ENCODE results near the gene MIS18A. TPM values are rescaled to one million over a fixed set of nuclear protein-coding genes. Genes with fewer than 3 reads are reported as not detected.
"Not testable (repeated sequence)": the region's sequence is repeated elsewhere in the genome, so short reads cannot be mapped to it uniquely, and the experiment has no call there.

MIS18A gene
- total RNA-seq, 1 experiment from 2014 or later = 27.5 TPM

DNA sequence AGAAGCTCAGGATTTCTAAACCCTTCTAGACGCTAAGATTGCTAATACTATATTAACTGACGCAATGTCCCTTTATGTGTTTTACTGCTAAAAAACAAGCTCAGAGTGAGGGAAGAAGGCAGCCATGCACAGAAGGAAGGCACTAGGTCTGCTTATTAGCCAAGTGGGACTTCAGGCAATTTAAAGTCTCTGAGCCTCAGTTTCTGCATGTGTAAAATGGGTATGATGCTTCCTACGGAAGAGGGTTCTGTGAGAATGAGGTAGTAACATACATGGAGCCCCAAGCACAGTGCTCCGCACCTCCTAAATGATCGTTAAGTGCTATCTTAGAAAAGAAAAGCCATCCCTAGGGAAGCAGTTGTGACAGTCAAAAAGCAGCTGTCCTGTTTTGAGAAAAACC, 16.9 kb downstream of the MIS18A start:
- POLR2A ChIA-PET = no interaction called here
- Mint-ChIP-seq H3K36me3 (ENCODE audit: insufficient read depth, unreplicated experiment) (no peaks in the 10 kb centered on the region), H3K4me1 (ENCODE audit: low read depth, unreplicated experiment) (no peaks in the 10 kb centered on the region), H3K4me3 (ENCODE audit: unreplicated experiment) (no peak overlapping the region), H3K27me3 (ENCODE audit: insufficient read depth, unreplicated experiment) (no peaks in the 10 kb centered on the region), H3K9me3 (ENCODE audit: unreplicated experiment) (no peaks in the 10 kb centered on the region), H3K27ac (ENCODE audit: unreplicated experiment) (no peak overlapping the region)
- Histone ChIP-seq H3K27me3 (replicated peaks; ENCODE audit: control insufficient read depth, insufficient read depth, low read length) (no peaks in the 10 kb centered on the region), H3K9me3 (no peaks in the 10 kb centered on the region), H3K4me3 (ENCODE audit: low read depth, low read length) (no peak overlapping the region), H3K36me3 (ENCODE audit: control insufficient read depth, insufficient read depth, low read length) (no peaks in the 10 kb centered on the region), H3K4me1 (no peaks in the 10 kb centered on the region)
- intact Hi-C loops (cut with micrococcal nuclease; ENCODE audit: unreplicated experiment) = no loop called here
- no TSS peak for BruUV-seq (replicated peaks)
- CTCF ChIA-PET = no interaction called here
- TF ChIP-seq CTCF (IDR thresholded peaks at IDR 0.05; ENCODE audit: insufficient read depth in 1 of 2, low read depth in 1 of 2, low read length in 1 of 2, severe bottlenecking in 1 of 2, unreplicated experiment in 1 of 2) = no peak
- no peak for DNase-seq

DNA sequence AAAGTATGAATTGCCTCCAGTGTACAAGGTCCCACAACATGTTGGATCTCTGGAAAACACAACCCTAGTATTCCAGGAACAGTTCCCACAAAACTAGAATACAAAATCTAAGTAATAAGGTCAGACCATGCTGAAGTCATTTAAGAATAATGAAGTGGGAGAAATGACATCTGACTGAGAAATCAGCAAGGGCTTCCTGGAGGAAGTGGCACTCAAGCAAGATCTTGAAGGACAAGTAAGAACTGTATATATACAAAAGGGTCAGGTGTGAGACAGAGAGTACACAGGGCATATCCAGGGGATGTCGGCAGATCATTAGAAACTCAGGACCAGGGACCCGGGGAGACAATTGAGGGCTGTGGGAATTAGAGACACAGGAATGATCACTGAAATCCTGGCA, 18.7 kb downstream of the MIS18A start:
- Mint-ChIP-seq H3K27ac (ENCODE audit: unreplicated experiment) (no peak overlapping the region), H3K9me3 (ENCODE audit: unreplicated experiment) (no peaks in the 10 kb centered on the region), H3K4me1 (ENCODE audit: low read depth, unreplicated experiment) (no peaks in the 10 kb centered on the region), H3K27me3 (ENCODE audit: insufficient read depth, unreplicated experiment) (peaks cover 11% of the 10 kb centered on the region), H3K4me3 (ENCODE audit: unreplicated experiment) (no peak overlapping the region), H3K36me3 (ENCODE audit: insufficient read depth, unreplicated experiment) (peaks cover 5% of the 10 kb centered on the region)
- Histone ChIP-seq H3K36me3 (ENCODE audit: control insufficient read depth, insufficient read depth, low read length) (no peaks in the 10 kb centered on the region), H3K9me3 (no peaks in the 10 kb centered on the region), H3K4me1 (no peaks in the 10 kb centered on the region), H3K4me3 (ENCODE audit: low read depth, low read length) (no peak overlapping the region), H3K27me3 (replicated peaks; ENCODE audit: control insufficient read depth, insufficient read depth, low read length) (no peaks in the 10 kb centered on the region)
- DNase-seq = no peak
- POLR2A ChIA-PET = no interaction called here
- CTCF ChIA-PET = interaction anchor here (0.8 kb wide), 1 partner anchor 474 kb away, joined by 3 read pairs; no protein-coding TSS in a partner anchor
- BruUV-seq (replicated peaks) = no TSS peak
- TF ChIP-seq CTCF (IDR thresholded peaks at IDR 0.05; ENCODE audit: insufficient read depth in 1 of 2, low read depth in 1 of 2, low read length in 1 of 2, severe bottlenecking in 1 of 2, unreplicated experiment in 1 of 2) = no peak
- intact Hi-C loops (cut with micrococcal nuclease; ENCODE audit: unreplicated experiment) = no loop called here

- H3K36me3 Mint-ChIP-seq (ENCODE audit: insufficient read depth, unreplicated experiment); H3K4me3 ChIP-seq (ENCODE audit: low read depth, low read length); H3K9me3 ChIP-seq; POLR2A ChIA-PET; DNase-seq; BruUV-seq (replicated peaks); H3K27me3 ChIP-seq (replicated peaks; ENCODE audit: control insufficient read depth, insufficient read depth, low read length); H3K27ac Mint-ChIP-seq (ENCODE audit: unreplicated experiment); H3K4me1 Mint-ChIP-seq (ENCODE audit: low read depth, unreplicated experiment); H3K36me3 ChIP-seq (ENCODE audit: control insufficient read depth, insufficient read depth, low read length); H3K4me1 ChIP-seq; H3K9me3 Mint-ChIP-seq (ENCODE audit: unreplicated experiment); H3K4me3 Mint-ChIP-seq (ENCODE audit: unreplicated experiment): not testable (repeated sequence)
- CTCF ChIA-PET = interaction anchor here (0.9 to 1.0 kb wide), 2 partner anchors 358 to 472 kb away, joined by 3 to 8 read pairs; no protein-coding TSS in a partner anchor
- H3K27me3 Mint-ChIP-seq (ENCODE audit: insufficient read depth, unreplicated experiment) = peaks cover 14% of the 10 kb centered on the region
- intact Hi-C loops (cut with micrococcal nuclease; ENCODE audit: unreplicated experiment) = loop anchor here (1.0 to 10.0 kb wide), 4 partner anchors 264 to 477 kb away; no protein-coding TSS in a partner anchor
Observed at GRCh38 chr21:32258786-32259048, 20.1 kb downstream of the MIS18A start.

All from Caco-2 (cell line).